GM19438 (cell line): ENCODE measurements around the gene PLAAT2.
"Not testable (repeated sequence)": the region's sequence is repeated elsewhere in the genome, so short reads cannot be mapped to it uniquely, and the experiment has no call there.

Experiments used
- ATAC-seq: cut with Tn5 transposase; IDR thresholded peaks from one replicate; pipeline ENCODE4 v1.9.1; 2021; ENCODE audit warnings: low read depth; ENCODE audit not compliant: unreplicated experiment

The PLAAT2 gene

DNA sequence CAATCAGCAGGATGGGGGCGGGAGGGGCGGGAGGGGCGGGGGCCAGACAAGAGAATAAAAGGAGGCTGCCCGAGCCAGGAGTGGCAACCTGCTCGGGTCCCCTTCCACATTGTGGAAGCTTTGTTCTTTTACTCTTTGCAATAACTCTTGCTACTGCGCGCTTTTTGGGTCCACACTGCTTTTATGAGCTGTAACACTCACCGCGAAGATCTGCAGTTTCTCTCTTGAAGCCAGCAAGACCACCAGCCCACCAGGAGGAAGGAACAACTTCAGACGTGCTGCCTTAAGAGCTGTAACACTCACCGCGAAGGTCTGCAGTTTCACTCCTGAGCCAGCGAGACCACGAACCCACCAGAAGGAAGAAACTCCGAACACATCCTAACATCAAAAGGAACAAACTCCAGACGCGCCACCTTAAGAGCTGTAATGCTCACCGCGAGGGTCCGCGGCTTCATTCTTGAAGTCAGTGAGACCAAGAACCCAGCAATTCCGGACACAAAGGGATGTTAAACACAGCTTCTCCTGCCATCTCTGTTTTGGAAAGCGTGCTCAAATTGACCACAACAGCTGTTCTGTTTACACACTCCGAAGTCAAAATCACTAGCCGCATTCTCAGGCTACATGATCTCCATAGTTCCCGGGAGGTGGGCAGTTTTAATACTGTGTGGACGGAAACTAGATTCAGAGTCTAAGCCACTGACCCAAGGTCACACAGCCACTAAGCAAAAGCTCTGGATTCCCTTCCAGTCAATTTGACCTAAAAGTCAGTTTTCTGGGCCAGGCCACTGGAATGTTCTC lies 11.9 kb downstream of the PLAAT2 start:
- no peak for ATAC-seq

DNA sequence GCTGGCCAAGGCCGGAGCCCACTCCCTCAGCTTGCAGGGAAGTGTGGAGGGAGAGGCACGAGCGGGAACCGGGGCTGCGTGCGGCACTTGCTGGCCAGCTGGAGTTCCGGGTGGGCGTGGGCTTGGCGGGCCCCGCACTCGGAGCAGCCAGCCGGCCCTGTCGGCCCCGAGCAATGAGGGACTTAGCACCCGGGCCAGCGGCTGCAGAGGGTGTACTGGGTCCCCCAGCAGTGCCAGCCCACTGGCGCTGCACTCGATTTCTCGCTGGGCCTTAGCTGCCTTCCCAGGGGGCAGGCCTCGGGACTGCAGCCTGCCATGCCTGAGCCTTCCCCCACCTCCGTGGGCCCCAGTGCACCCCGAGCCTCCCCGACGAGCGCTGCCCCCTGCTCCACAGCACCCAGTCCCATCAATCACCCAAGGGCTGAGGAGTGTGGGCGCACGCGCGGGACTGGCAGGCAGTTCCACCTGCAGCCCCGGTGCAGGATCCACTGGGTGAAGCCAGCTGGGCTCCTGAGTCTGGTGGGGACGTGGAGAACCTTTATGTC lies 13.0 kb downstream of the PLAAT2 start:
- not testable (repeated sequence) for ATAC-seq

DNA sequence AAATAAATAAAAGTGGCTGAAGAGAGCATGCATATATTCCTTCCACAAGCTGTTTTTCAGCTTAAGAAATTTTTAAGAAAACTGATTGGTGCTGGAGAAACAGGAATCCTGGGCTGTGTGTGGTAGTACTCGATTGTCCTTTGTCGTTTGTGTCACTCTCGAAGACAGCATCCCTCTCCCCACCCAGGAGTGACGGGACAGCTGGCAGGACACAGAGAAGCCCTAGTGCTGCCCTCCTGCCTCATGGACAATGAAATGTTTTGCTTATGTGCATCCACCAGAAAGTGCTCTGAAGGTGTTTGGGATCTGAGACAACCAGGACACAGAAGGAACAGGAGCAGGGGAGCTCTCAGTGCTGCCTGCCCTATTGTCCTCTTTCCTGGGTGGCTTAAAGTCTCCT lies 13.8 kb downstream of the PLAAT2 start:
- ATAC-seq, result no peak

- no peak for ATAC-seq
These were observed 15.0 kb downstream of the PLAAT2 start for GRCh38 chr11:63548178-63548577.

- no peak for ATAC-seq
These were observed 16.1 kb downstream of the PLAAT2 start for GRCh38 chr11:63547061-63547460.

- ATAC-seq, result no peak
These were observed 19.5 kb downstream of the PLAAT2 start for GRCh38 chr11:63543711-63544110.

GRCh38 chr11:63542506-63542905 lies 20.7 kb downstream of the PLAAT2 start:
- ATAC-seq, result not testable (repeated sequence)

DNA sequence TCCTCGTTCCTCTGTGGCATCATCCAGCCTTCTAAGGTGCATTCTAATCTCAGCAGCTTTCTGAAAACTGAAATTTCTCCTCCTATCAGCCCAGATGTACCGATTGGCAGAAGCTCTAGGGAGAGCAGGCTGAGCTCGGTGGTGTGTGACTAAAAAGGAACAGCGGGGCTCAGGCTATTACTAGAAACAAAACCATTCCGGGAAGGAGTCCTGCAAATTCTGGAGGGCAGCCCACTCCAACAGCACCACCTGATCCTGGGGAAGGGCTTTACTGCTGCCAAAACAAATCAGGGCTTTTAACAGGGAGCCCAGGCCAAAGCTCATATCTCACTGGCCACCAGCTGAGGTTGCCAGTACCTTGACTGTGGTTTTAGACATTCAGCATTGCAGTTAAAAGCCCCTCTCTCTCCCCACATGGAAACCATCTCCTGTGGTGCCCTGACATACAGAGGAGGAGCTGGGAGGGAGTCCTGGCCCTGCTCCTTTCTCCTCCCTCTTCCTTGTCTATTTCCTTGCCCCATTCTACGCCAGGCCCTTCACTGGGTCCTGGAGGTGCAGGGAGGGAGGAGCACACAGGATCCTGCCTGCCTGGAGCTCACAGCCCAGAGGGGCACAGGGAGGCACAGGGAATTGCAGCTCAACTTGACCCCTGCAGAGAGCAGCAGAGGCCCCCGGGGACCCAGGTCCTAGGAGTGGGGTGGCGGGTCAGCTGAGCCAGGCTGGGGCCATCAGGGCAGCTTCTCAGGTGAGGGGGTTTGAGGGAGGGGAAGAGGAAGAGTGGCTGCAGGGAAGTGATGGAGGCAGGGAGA lies 25.7 kb downstream of the PLAAT2 start:
- no peak for ATAC-seq

DNA sequence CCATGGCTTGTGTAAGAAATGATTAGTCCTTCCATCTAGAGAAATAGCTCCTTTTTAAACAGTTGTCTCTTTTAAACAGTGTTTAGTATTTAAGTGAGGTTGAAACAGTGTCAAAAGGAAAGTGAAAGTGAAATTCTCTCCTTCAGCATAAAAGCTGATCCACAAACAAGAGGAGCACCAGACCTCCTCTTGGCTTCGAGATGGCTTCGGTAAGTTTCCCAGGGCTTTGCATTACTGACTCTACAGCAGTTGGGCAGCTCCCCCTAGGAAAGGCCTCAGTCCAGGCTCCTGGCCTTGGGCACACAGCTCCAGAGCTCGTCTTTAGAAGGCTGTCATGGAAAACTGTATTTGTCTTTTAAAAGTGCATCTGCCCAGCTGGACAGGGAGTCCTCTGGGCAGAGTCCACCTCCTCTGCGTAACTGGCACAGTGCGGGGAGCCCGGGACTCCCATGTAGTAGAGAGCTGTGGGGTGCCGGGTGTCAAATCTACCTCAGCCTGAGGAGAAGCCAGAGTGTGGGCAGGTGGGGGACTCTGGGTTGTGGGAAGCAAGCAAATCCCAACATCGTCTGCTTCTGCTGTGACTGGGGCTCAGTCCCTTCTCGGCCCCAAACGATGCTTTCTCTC lies 26.4 kb downstream of the PLAAT2 start, which contains the start of gene PLAAT4:
Gene PLAAT4 (plus strand): TSS at position 140 of the 624 bp plus-strand sequence. CDS start 61 bp downstream, at position 201.
- ATAC-seq, result no peak

- ATAC-seq, result no peak
These were observed 27.4 kb downstream of the PLAAT2 start for GRCh38 chr11:63535734-63536133.

DNA sequence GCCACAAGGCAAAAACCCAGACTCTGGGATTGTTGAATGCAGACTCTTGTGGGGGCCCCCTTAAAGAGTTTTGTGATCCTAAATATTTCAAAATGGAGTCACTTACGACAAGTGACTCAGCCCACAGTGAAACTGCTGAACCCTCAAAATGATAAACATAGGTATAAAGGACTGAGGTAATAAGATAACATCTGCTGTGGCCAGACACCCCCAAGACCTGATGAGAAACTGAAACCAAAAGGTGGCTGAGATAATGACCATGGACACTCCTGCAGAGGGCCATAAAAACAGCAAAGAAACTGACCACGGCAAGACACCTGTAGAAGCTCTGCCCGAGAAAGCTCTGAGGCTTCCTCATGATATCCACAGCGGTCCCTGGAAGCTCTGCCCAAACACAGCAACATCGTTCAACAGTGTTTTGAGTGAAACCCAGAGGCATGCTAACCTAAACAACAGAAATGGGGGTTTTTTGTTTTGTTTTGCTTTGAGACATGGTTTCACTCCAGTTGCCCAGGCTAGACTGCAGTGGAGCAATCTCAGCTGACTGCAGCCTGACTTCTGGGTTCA lies 28.2 kb downstream of the PLAAT2 start:
- no peak for ATAC-seq

DNA sequence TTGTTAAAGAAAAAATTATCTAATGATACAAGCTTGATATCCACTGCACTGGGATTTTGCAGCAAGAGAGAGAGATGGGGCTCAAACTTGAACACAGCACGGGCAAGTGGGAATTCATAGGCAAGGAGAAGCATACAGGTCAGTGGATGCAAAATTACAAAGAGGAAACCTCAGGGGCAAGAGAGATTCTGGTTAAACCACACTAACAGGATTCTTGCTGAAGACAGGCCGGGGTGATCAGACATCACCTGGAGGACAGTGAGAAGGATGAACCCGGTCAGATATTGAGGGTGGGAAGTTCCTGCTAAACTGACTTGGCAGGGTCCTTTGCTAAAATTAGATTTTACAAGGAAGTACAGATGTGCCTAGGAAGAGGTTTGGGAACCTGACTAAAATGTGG lies 29.1 kb downstream of the PLAAT2 start:
- no peak for ATAC-seq

DNA sequence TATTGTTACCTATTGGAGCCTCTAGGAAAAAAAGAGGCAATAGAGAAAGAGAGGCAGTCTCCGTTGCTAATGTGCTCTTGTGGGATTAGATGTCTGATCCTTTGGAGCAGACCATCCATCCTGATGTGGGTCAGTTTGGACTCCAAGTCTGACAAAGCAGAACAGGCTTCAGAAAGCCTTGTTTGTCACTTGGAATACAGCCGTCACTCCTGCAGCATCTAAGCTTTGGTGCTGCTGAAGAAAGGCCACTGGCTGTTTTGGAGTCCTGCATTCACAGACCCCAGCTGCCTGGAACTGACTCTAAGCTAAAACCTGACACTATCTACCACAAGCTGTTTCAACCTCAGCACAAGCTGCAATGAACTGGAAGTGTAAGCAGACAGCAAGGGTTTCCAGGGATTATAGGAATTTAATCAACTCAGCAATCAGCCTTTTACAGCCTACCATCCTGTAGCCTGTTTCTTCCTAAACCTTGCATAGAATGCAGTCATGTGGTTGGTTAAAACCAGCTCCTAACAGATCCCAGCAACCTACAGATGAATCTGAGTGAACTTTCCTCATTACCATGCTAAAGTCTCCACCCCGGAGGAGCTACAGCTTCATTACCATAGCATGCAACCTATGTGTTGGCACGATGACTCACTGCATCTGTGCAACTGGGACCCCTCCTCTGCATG lies 30.2 kb downstream of the PLAAT2 start:
- no peak for ATAC-seq

- ATAC-seq, result no peak
These were observed 31.1 kb downstream of the PLAAT2 start for GRCh38 chr11:63532117-63532516.

DNA sequence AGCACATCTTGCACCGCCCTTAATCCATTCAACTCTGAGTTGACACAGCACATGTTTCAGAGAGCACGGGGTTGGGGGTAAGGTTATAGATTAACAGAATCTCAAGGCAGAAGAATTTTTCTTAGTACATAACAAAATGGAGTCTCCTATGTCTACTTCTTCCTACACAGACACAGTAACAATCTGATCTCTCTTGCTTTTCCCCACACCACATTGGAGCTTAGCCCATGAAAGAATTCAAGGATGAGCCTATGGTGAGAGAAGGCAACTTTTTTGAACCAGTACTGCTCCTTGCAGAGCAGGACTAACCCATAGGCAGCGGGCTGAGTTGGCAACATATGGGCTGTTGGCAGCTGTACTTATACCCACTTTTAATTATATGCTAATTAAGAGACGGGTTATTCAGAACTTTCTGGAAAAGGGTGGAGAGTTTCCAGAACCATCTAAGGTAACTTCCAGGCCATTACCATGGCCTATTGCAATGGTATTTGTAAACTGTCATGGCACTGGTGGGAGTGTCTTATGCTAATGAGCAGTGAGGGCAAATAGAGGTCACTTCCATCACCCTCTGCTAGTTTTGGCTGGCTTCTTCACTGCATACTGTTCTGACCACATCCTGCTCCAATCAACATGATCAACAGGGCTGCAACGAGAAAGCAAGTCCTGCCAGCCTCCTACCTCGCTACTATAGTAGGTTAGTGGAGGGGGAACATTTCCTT lies 31.9 kb downstream of the PLAAT2 start:
- peak; percentile 86 for ATAC-seq

DNA sequence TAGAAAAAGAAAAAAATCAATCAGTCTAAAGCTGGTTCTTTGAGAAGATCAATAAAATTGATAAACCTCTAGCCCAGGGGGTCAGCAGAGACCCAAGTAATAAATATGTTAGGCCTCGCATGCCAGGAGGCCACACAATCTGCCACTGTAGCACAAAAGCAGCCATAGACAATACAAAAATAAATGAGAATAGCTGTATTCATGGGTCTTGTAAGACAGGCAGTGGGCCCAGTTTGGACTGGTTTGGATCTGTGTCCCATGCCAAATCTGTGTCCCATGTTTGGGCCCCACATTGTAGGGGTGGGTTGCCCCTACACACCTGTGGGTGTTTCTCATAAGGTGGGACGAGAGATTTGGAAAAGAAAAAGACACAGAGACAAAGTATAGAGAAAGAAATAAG lies 33.2 kb downstream of the PLAAT2 start:
- no peak for ATAC-seq

GRCh38 chr11:63529373-63529772 lies 33.8 kb downstream of the PLAAT2 start:
- not testable (repeated sequence) for ATAC-seq

- not testable (repeated sequence) for ATAC-seq
These were observed 34.4 kb downstream of the PLAAT2 start for GRCh38 chr11:63528729-63529278.

- ATAC-seq, result not testable (repeated sequence)
These were observed 35.0 kb downstream of the PLAAT2 start for GRCh38 chr11:63528156-63528555.
